Mammary microvascular endothelial cell (primary cell): ENCODE measurements around the gene ASB4. TPM values are rescaled to one million over a fixed set of nuclear protein-coding genes. Genes with fewer than 3 reads are reported as not detected.

Experiments used
- total RNA-seq: library from RNA; depleted of rRNA; stranded (reverse); fragments of >200 nt; gene quantifications from 2 replicates; pipeline ENCODE4 v1.2.3, GENCODE V29; 2015

ASB4 gene, protein sequence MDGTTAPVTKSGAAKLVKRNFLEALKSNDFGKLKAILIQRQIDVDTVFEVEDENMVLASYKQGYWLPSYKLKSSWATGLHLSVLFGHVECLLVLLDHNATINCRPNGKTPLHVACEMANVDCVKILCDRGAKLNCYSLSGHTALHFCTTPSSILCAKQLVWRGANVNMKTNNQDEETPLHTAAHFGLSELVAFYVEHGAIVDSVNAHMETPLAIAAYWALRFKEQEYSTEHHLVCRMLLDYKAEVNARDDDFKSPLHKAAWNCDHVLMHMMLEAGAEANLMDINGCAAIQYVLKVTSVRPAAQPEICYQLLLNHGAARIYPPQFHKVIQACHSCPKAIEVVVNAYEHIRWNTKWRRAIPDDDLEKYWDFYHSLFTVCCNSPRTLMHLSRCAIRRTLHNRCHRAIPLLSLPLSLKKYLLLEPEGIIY
- total RNA-seq = not detected in 2 replicates

DNA sequence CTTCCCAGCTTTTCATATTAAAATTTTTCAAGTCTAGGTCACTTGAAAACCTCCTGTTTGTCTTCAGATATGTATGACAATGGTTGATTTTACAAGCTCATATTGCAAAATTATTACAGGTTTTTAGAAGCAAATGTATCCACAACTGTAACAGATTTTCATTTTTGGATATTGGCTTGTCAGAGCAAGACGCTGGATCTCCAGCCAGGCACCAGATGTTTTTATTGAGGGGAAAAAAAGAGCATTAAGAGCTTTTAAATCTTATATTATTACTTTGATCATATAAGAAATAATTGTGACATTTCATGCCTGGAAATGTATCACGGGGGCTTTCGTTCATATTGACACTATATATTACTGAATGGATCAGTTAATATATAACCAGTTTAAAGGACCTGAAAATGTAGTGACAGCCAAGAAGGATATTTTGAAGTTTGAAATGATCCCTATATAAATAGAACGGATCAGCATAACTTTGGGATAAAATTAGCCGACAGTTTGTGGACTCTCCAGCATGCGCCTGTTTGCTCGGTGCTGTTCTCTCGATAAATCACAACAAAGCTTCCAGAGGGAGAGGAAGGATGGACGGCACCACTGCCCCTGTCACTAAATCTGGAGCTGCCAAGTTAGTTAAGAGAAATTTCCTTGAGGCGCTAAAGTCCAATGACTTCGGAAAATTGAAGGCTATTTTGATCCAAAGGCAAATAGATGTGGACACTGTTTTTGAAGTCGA is at the start of gene ASB4:
Gene ASB4 (plus strand): TSS at position 553 of the 733 bp plus-strand sequence. CDS start 29 bp downstream, at position 582.

Other genes starting within 250 kb of the ASB4 start
- not detected in 2 replicates for gene PON1, start 161.4 kb upstream of the ASB4 start, total RNA-seq
- not detected in 2 replicates for gene PON3, start 89.6 kb upstream of the ASB4 start, total RNA-seq
- 111 and 112 TPM in 2 replicates for gene PON2, start 50.9 kb upstream of the ASB4 start, total RNA-seq
- gene PDK4, start 110.6 kb downstream of the ASB4 start, total RNA-seq = 1.8 and 2.1 TPM in 2 replicates